GM19239 (cell line): ENCODE measurements around the gene VEPH1.

Experiments used
- DNase-seq: peaks from one replicate; pipeline ENCODE4 v3.0.0; 2011; ENCODE audit warnings: low spot score; ENCODE audit not compliant: insufficient read length
- FAIRE-seq: peaks from 2 replicates; lab custom pipeline; 2011; peaks lifted over from hg19 to GRCh38; lab: Jason Lieb, UNC

The VEPH1 gene

DNA sequence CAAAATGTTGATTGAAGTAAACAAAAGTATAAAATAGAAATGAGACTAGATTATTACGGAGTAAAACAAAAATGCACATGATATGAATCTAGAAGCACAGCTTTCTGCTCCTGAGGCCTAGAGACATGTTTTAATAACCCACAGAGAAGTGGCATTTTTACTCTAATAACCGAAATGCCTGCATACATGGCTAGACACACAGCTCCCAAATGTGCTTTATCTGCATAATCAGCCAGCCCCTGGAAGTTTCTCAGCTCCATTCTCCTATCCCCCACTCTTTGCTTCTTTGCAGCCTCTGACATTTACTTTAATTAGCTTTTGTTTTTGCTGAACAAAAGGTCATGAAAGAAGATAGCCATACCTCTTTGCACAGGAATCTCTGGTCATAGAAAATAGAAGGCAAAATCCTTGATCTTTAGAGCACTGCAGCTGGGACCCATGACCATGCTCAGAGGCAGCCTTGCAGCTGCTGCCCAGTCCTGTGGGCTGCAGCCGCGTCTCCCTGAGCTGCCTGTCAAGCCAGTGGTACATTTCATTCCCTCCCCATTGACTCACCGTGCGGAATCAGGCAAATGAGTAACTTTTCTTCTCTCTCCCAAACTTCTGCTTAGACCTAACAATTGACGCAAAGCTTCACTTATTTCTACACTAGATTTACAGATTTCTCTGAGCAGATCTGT lies at the start of gene VEPH1:
VEPH1 (minus strand) TSS at position 501 of the 680 bp plus-strand sequence. CDS start 8,067 bp downstream, outside the sequence.
- FAIRE-seq (no peak), DNase-seq (no peak)

DNA sequence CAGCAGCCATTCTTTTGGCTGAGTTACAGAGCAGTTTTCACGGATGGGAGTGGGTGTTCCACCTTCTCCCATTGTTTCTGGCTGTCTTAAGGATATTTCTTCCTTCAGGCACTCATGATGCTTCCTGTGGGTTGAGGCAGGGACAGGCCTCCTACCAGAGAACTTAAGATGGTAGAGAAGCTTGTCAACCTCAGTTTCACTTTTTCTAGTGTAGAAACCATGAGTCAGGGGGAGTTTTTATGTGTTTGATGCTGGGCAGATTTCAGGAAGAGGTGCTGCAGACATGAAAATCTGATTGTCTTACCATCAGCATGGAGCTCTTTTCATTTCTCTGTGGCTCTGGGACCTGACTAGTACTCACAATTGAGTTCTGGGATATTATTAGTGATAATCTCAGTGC lies 48.7 kb upstream of the VEPH1 start:
- no peak for FAIRE-seq

DNA sequence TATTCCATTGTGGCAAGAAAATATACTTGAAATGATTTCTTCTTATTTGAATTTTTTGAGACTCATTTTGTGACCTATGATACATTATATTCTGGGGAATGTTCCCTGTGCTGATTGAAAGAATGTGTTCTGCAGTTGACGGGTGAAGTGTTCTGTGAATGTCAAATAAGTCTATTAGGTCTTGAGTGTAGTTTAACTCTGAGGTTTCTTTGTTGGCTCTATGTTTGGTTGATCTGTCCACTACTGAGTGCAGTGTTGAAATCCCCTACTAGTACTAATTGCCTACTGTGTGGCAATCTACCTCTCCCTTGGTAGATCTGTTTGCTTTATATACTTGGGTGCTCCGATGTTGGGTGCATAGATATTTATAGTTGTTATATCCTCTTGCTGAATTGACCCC lies 46.3 kb upstream of the VEPH1 start:
- FAIRE-seq (no peak), DNase-seq (no peak)

More for the DNA sequence above, 48.7 kb upstream of the VEPH1 start:
- DNase-seq: no peak

DNA sequence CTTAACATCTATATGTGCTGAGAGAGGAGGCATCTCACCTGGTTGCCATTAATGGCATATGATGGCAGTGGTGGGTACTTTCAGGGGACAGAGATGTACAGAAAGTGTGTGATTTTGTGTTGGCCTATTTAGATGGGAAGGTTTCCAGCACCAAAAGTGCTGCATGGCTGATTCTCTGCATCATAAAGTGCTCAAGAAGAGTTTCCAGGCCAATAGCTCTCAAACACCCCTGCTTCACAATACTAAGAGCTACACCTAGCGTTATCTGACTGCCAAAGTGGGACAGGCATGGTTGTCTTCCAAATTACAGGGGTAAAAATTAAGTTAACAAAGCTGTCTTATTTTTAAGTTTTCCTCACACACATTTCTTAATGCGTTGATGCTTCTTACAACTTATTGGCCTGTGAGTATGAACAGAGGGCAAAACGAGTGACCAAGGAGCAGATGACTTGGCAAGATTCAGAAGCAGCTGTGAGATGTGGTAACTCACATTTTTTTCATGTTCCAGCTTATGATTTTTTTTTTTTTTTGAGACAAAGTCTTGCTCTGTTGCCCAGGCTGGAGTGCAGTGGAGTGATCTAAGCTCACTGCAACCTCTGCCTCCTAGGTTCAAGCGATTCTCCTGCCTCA lies 41.4 kb upstream of the VEPH1 start:
- DNase-seq: no peak
- FAIRE-seq: no peak

DNA sequence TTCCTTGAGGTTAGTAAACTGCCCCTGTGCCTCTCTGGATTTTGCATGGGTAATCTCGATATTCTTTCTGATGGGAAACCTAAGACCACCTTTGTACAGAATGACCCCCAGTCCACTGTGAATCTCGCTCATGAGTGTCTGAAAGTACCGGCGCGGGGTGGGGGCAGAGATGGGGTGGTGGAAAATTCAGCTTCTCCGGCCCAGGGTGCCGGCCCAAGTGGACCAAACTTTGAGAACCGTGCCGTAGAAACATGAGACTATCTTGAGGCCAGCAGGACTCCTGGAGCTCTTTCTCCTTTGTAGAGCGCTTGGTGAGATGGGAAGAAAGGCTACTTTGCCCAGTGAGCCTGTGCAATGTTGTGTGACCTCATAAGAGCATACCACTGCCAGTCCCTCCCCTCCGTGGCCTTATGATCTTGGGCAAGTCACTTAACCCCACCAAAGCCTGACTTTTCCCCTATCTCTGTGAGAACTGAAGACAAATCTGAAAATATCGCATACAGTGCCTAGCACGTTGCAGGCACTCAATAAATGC lies 40.4 kb upstream of the VEPH1 start:
- no peak for FAIRE-seq
- DNase-seq: no peak

DNA sequence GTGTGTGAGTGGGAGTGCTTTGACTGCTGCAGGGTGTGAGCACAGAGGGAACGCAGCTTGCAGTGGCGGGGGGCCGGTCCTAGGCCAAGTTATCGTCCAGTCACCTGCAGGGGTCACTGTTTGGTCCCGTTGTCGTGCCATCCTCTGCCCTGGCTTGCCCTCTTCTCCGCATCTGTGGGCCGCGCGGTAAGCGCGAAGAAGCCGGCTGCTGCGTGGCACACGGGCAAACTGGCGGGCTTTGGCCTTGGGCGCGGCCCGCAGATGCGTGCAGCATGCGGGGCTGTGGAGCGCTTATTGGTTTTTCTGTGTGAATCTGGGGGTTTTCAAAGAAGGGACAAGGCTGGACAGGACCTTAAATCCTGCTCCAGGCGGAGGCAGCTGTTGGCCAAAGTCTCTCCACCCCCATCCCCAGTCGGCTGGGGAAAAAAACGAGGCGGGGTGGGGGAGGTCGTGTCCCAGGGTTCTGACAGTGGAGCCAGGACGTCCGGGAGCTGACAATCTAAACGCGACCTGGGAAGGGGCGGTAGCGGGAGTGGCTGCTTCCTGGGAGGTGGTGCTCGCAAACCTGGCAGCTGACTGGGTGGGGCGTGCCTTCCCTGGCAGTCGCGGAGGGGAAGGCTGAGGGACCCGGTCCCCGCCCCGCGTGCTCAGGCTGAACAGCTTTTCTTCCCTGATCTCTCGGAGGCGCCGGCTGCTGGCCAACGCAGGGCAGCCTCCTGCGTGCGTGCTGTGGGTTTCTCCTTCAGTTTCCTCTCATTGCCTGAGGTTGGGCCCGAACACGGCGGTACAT lies 39.7 kb upstream of the VEPH1 start:
- DNase-seq: no peak
- no peak for FAIRE-seq

DNA sequence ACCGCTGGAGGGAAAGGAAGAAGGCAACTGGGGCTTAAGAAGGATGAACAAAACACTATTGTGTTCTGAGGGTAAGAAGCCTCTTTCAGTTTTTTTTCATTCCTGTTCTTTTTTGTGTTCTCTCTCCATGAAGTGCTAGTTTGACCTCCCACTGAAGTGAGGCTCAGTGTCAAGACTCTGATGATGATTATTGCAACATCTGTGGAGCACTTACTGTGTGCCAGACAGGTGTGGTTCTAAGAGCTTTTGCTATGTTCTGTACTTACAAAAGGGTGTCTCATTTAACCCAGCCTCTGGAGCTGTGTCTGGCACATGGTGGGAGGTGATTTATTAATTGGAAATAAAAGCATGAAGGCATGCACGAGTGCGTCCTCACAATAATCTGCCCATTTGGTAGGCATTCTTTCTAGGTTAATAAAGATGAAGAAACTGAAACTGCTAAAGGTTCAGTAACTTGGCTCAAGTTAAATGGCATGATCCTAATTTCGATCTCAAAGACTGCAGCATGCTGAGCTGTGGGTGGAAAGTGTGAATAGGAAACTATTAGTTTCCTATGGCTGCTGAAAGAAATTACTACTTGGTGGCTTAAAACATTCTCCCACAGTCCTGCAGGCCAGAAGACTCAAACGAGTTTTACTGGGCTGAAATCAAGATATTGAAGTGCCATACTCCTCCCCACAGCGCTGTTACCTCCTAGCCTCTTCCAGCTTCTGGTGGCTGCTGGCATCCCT lies 38.5 kb upstream of the VEPH1 start:
- no peak for DNase-seq
- no peak for FAIRE-seq

DNA sequence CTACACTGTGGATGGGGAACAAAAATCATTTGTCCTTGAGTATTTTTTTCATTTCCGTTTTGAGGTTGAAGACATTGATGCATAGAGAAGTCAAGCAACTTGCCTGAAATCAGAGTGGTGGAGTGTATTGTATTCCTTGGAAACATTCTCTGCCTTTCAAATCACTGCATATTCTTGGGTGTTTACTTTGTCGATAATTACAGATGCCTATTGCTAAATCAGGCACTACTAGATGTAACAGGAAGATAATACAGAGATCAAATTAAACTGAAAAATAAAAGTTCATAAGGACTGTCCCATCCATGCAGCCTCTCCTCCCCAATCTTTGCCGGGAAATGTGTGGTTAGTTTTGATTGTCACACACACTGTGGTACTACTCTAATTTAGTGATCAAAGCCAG lies 37.4 kb upstream of the VEPH1 start:
- FAIRE-seq: no peak
- DNase-seq: no peak

DNA sequence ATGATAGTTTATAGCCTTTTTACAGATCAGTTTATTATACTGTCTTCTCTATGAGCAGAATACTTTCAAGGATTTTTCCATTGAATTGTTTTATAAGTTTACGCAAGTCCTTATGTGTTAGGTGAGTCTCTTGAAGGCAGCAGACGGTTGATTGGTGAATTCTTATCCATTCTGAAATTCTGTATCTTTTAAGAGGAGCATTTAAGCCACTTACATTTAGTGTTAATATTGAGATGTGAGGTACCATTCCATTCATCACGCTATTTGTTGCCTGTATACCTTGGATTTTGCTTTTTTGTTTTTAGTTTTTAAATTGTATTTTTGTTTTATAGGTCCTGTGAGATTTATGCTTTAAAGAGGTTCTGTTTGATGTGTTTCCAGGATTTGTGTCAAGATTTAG lies 32.5 kb upstream of the VEPH1 start:
- FAIRE-seq (no peak), DNase-seq (no peak)

DNA sequence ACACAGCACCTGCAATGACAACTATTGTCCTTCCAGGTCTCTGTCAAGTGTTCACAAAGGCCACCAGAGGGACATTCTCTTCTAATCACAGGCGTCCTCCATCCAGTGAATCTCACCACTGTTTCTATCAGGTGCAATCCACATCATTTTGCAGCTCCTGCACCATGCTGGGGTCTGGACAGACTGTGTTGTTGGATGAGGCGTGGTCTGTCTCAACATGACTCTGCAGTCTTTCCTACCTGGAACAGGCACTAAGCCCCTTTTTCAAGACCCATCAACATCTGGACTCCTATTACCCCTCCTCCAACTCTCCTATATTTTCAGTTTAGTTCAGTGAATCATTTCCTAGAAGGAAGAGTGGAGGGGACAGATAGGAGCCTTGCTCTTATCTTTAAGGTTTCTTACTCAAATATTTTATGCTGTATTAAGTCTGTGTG lies 31.5 kb upstream of the VEPH1 start:
- FAIRE-seq (no peak), DNase-seq (no peak)

DNA sequence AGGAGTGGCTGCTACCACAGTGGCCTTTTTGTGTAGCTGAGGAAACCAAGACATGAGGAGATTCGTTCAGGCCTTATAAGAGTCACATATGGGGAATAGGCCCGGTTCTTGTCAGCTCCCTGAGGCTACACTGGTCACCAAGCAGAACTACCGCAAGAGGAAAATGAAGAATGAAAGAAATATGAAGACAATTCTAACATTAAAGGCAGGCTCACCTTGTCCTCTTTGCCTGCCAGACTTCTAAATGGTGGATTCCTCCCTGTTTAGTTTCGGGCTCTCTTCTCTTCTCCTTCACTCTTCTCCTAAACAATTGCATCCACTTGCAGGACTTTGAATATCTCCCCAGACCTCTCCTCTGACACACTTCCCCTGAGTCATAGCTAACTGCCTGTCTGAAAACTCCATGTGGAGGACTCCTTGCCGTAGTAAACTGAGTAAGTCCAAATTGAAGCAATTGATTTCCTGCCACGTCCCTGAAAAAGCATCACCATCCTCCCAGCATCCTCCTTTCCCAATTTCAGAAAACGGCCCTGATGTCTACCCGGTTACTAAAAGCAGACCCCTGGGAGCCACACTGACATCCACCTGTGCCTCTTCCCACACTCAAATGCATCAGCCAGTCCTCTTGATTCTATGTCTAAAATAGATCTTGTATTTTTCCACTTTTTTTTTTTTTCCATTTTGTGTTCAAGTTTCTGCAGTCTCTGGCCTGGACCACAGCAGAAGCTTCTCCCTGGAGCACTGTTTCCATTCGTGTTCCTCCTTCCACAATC lies 30.3 kb upstream of the VEPH1 start:
- FAIRE-seq: no peak
- DNase-seq: no peak

DNA sequence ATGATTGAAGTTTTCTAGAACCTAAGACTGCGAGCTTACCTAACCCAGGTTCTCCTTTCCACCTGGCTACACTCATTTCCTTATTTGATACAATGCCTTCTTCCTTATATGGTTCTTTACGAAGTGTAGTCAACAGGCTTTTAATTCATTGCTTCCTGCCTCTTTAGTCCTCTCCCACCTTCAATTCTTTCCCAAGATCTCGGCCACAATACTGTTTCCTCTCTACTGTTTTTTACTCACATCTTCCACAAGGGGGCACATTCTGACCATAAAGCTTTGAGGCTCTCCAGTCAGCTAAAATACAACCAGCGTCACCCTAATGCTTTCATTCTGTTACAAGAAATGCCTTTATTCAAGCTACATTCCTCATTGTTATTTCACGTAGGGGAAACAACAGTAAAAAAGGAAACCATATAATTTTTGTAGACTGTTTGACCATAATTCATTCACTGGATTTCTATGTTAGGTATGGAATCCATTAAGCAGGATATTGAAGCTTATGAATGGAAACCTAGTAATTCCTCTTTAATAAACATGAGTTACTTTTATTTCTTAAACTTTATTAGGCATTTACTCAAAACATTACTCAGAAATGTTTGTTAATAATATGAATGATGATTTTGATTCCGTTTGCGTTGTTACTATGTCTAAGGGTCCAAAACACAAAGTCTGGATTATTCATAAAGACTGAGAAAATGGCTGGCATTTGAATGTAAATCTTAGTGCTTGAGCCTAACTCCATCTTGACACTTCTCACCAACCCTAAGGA lies 29.5 kb upstream of the VEPH1 start:
- DNase-seq (peak; percentile 21), FAIRE-seq (peak; percentile 96)

DNA sequence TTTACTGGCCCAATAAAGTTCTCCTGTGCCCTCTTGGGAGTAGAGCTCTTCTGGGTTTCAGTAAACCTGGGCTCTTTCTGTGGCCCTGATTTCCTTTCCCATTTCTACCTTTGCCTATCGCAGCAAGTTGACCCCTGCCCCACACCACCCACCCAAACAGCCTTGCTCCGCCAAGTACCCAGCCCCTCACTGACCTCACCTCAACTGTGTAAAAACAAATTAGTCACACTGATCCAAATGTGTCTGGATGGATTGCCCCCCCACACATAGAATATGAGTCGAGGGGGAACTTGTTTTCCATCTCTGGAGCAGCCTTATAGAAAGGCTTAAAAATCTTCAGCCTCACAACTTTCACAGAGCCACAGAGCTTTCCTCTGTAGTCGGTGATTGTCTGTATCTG lies 28.6 kb upstream of the VEPH1 start:
- DNase-seq (no peak), FAIRE-seq (no peak)

DNA sequence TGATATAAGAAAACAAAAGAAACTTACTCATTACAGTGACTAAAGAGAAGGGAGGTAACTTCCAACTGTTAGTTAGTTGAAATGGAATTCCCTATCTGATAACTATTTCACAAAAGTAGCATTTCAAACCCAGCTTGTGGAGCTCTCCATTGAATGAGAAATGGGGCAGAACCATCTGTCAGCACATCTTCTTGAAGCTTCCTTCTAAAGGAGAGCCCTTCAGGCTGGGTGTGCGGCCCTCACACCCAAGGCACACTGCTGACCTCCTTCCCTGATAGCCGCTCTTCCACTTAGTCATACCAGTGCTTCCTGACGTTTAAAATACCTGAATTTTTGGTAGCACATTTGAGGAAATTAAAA lies 28.1 kb upstream of the VEPH1 start:
- no peak for DNase-seq
- FAIRE-seq: no peak

DNA sequence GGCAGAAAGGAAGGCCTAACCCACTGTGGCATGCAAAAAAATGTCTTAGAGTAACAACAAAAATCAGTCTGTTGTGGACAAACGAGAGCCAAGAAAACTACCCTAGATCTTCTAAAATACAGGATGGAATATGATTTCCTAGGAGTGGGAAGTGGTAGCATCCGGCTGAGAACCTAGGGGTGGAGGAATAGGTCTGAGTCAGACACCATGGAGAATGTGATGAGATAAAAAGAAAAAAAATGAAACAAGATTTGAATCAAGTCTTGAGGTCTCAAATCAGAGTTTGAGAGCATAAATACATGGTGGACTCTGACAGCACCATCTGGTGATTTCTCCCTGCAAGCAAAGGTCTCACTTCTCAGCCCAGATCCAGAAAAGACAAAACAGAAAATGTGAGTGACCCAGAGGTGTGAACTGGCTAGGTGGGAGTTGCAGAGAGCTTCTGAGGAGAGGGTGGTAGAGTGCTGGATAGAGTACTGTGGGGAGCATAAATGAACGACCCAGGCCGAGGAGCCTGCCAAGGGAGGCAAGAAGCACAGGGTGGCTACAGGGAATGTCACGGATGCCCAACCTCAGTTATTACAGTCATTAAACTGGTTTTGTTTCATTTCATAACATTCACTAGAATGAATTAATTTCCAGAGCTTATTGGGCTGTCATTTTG lies 27.6 kb upstream of the VEPH1 start:
- DNase-seq (no peak), FAIRE-seq (no peak)

DNA sequence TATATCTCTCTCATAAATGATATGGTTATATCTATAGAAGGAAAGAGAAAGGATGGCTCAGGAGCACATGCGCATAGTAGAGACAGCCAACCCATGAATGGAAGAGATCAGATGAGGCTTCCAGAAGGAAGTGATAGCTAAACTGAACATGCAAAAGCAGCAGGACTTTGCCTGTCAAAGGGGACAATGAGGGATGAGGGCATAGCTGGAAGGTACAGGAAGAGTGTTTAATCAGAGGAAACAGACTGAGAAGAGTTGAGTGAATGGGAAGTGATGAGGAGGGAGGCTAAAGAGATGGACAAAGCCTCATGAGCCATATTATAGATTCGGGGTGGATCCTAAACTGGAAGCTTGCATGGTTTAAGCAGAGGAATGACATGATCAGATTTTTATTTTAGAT lies 26.5 kb upstream of the VEPH1 start:
- FAIRE-seq (no peak), DNase-seq (no peak)

DNA sequence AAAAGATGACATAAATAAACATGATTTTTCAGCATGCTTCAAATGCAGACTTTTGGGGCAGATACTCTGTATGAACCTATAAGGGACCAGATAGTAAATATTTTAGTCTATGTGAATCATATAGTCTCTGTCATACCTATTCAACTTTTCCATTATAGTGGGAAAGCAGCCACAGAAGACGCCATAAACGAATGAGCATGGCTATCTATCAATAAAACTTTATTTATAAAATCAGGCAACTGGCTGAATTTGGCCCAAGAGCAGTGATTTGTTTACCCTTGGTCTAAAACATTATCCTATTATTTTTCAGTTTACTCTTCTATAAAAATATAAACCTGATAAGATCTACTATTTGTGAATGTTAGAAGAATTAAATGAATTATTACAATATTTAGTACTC lies 25.9 kb upstream of the VEPH1 start:
- DNase-seq (no peak), FAIRE-seq (no peak)

DNA sequence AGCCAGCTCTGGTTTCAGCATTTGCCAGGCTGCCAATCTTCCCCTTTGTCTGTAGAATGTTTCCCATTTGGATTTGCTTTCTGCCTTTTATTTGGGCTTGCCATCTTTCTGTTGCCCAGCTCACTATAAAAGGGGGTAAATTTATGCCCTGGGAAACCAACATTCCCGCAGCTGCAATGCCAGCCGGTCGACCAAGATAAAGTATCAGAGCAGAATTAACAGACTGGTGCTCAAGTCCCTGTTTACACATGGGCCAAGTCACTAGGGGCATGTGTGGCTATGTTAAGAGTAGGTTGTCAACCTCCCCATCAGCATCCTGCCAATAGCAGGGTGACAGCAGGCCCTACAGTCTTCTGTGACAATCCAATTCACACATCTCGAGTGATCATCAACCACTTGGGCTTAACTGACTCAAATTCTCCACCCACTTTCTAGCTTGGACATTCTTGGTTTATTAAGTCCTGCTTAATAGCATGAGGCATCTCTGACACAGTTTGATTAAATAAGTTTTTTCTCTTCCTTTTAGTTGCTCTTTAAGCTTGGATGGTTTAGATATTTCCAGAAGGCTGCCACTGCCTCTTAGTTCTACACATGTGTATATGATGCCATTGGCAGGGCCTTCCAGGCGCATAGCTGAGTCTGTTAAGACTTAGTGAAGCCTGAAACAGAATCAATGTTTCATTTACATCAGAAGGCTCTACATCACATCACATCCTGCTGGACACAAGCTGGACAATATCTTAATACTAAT lies 24.1 kb upstream of the VEPH1 start:
- DNase-seq (no peak), FAIRE-seq (no peak)
